Thoracic aorta (tissue), 2 donors: Measurements from ENCODE around the gene PTPN1. TPM values are rescaled to one million over a fixed set of nuclear protein-coding genes. Genes with fewer than 3 reads are reported as not detected.

ENCODE experiments used
- ATAC-seq: fragments of 150-250 bp; one replicate; pipeline ENCODE4 v1.8.0; 2017; ENCODE audit warnings: low read depth; ENCODE audit not compliant: insufficient number of reproducible peaks, low FRiP score
- DNase-seq: peaks from one replicate; pipeline ENCODE4 v3.0.0-alpha.2; 2020; ENCODE audit warnings: low spot score
- H3K27ac ChIP-seq, 2 donors: fragments of 200-600 bp; sonication (generic); 1 replicate in 1 of 2; 2 replicates in 1 of 2; pipeline ENCODE4 v1.5.1; 2016; ENCODE audit warnings: mild to moderate bottlenecking in 2 of 2, moderate library complexity in 2 of 2
- H3K27me3 ChIP-seq: fragments of 200-600 bp; sonication (generic); replicated peaks from 2 replicates; pipeline ENCODE4 v1.6.0; 2016; ENCODE audit warnings: mild to moderate bottlenecking; ENCODE audit not compliant: insufficient read depth
- H3K36me3 ChIP-seq: fragments of 200-600 bp; sonication (generic); one replicate; pipeline ENCODE4 v1.5.1; 2016
- H3K4me1 ChIP-seq, 2 donors: fragments of 200-600 bp; sonication (generic); 1 replicate in 1 of 2; 2 replicates in 1 of 2; pipeline versions ENCODE4 v1.5.1 to v1.6.0; 2016; ENCODE audit warnings: low read depth in 2 of 2, mild to moderate bottlenecking in 1 of 2; ENCODE audit not compliant: control insufficient read depth in 1 of 2
- H3K4me3 ChIP-seq: fragments of 200-600 bp; sonication (generic); 2 replicates; pipeline ENCODE4 v1.5.1; 2016; ENCODE audit warnings: mild to moderate bottlenecking
- H3K9me3 ChIP-seq: fragments of 200-600 bp; sonication (generic); 2 replicates; pipeline ENCODE4 v1.5.1; 2016
- CTCF ChIP-seq: fragments of 200-600 bp; sonication (generic); IDR thresholded peaks from one replicate; pipeline ENCODE4 v1.5.1; 2019; ENCODE audit warnings: antibody characterized with exemption
- total RNA-seq, 2 donors: library from RNA; depleted of rRNA; stranded (reverse); fragments of >200 nt; gene quantifications; one replicate each; pipeline versions ENCODE4 v1.1.0 to v1.2.3, GENCODE V29; 2016

PTPN1 gene
- total RNA-seq, 2 donors from 2014 or later, result 32.5 to 68.9 TPM

- peak; percentile 65 for TF ChIP-seq CTCF
- no peaks in the 10 kb centered on the region for H3K27me3 ChIP-seq
- no peak for ATAC-seq
- no peak overlapping the region for H3K4me3 ChIP-seq
- no peak for DNase-seq
- peaks cover 16 to 27% of the 10 kb centered on the region in 2 donors for H3K4me1 ChIP-seq
- H3K9me3 ChIP-seq, result no peaks in the 10 kb centered on the region
- H3K36me3 ChIP-seq, result peaks cover 46% of the 10 kb centered on the region
- no peak overlapping the region for H3K27ac ChIP-seq
These were observed 65.9 kb downstream of the PTPN1 start for GRCh38 chr20:50575865-50576720.

GRCh38 chr20:50577175-50578018 is 67.2 kb downstream of the PTPN1 start:
- no peaks in the 10 kb centered on the region for H3K27me3 ChIP-seq
- H3K4me3 ChIP-seq, result no peak overlapping the region
- no peak overlapping the region for H3K27ac ChIP-seq
- no peak for DNase-seq
- no peaks in the 10 kb centered on the region for H3K9me3 ChIP-seq
- ATAC-seq, result no peak
- TF ChIP-seq CTCF, result no peak
- peaks cover 55% of the 10 kb centered on the region for H3K36me3 ChIP-seq
- peaks cover 15 to 23% of the 10 kb centered on the region in 2 donors for H3K4me1 ChIP-seq

- Histone ChIP-seq H3K9me3 (no peaks in the 10 kb centered on the region), H3K4me3 (no peak overlapping the region), H3K27me3 (no peaks in the 10 kb centered on the region), H3K36me3 (peaks cover 62% of the 10 kb centered on the region), H3K4me1 (peaks cover 6 to 15% of the 10 kb centered on the region in 2 donors), H3K27ac (no peak overlapping the region)
- no peak for TF ChIP-seq CTCF
- ATAC-seq, result no peak
- DNase-seq, result no peak
These were observed 68.0 kb downstream of the PTPN1 start for GRCh38 chr20:50578061-50578777.

- Histone ChIP-seq H3K36me3 (peaks cover 67% of the 10 kb centered on the region), H3K4me3 (no peak overlapping the region), H3K27ac (no peak overlapping the region), H3K4me1 (peaks cover under 1 to 10% of the 10 kb centered on the region in 2 donors), H3K27me3 (no peaks in the 10 kb centered on the region), H3K9me3 (no peaks in the 10 kb centered on the region)
- TF ChIP-seq CTCF, result no peak
- ATAC-seq (no peak), DNase-seq (no peak)
These were observed 68.6 kb downstream of the PTPN1 start for GRCh38 chr20:50578778-50579165.
